Activated naive CD8-positive, alpha-beta T cell treated with anti-CD3 and anti-CD28 coated beads, Interleukin-2, amount 50 U/mL, for 24 hours (primary cell): Measurements from ENCODE around the gene PPP1R9B.
A peak's percentile ranks its signal among the peaks of the same experiment; 100 is the strongest.

Experiments used
- ATAC-seq: fragments of 150-1000 bp; cut with Tn5 transposase; one replicate; pipeline ENCODE4 v1.10.0; 2021
- DNase-seq: peaks from one replicate; pipeline ENCODE4 v3.0.0; 2021
- H3K27ac Mint-ChIP-seq: one replicate; pipeline ENCODE4 v1.8.0; 2021; ENCODE audit warnings: mild to moderate bottlenecking, mixed read lengths
- H3K27me3 Mint-ChIP-seq: one replicate; pipeline ENCODE4 v1.8.0; 2021; ENCODE audit warnings: mixed read lengths
- H3K36me3 Mint-ChIP-seq: one replicate; pipeline ENCODE4 v1.8.0; 2021; ENCODE audit warnings: low read depth, mixed read lengths
- H3K4me1 Mint-ChIP-seq: one replicate; pipeline ENCODE4 v1.8.0; 2021; ENCODE audit warnings: mixed read lengths
- H3K4me3 Mint-ChIP-seq: one replicate; pipeline ENCODE4 v1.8.0; 2021; ENCODE audit warnings: mild to moderate bottlenecking, moderate library complexity, mixed read lengths
- H3K9me3 Mint-ChIP-seq: one replicate; pipeline ENCODE4 v1.8.0; 2021; ENCODE audit warnings: mixed read lengths

PPP1R9B gene

GRCh38 chr17:50090071-50090470 is 60.4 kb downstream of the PPP1R9B start:
- Mint-ChIP-seq H3K36me3 (no peaks in the 10 kb centered on the region), H3K4me1 (peaks cover 11% of the 10 kb centered on the region), H3K27me3 (no peaks in the 10 kb centered on the region), H3K9me3 (no peaks in the 10 kb centered on the region), H3K4me3 (no peak overlapping the region), H3K27ac (no peak overlapping the region)
- DNase-seq (no peak), ATAC-seq (no peak)

- no peak for DNase-seq
- H3K9me3 Mint-ChIP-seq: no peaks in the 10 kb centered on the region
- H3K4me3 Mint-ChIP-seq: no peak overlapping the region
- no peaks in the 10 kb centered on the region for H3K27me3 Mint-ChIP-seq
- H3K4me1 Mint-ChIP-seq: peaks cover 2% of the 10 kb centered on the region
- H3K36me3 Mint-ChIP-seq: no peaks in the 10 kb centered on the region
- no peak overlapping the region for H3K27ac Mint-ChIP-seq
- ATAC-seq: no peak
These were observed 61.3 kb downstream of the PPP1R9B start for GRCh38 chr17:50088952-50089825.

GRCh38 chr17:50087912-50088405 is 62.5 kb downstream of the PPP1R9B start:
- Mint-ChIP-seq H3K4me1 (no peaks in the 10 kb centered on the region), H3K36me3 (no peaks in the 10 kb centered on the region), H3K27ac (no peak overlapping the region), H3K9me3 (no peaks in the 10 kb centered on the region), H3K4me3 (no peak overlapping the region), H3K27me3 (no peaks in the 10 kb centered on the region)
- no peak for ATAC-seq
- no peak for DNase-seq

DNA sequence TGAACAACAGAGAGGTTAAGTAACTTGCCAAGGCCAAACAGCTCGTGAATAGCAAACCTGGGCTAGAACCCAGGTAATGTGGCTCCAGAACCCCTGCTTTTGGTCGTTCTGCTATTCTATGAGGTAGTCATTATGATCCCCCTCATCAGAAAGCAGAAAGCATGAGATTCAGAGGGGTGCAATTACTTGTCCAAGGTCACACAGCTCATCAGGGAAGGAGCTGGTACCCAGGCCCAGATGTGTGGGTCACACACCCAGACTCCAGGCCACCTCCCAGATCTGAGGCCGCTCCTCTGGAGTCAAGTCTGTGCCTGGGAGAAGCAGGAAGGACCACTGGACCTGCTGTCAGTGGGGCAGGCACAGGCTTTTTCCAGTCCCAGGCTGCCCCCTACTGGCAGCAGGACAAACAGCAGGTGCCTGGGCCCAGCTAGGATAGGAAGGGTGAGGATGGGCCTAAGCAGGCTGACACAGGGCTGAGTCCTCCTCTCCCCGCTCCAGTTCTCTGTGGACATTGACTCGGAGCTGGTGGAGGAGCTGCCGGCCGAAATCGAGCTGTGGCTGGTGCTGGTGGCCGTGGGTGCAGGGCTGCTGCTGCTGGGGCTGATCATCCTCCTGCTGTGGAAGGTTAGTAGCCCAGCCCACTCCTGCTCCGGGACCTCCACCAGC is 63.1 kb downstream of the PPP1R9B start:
- H3K9me3 Mint-ChIP-seq: no peaks in the 10 kb centered on the region
- peak; percentile 79 for DNase-seq
- no peak overlapping the region for H3K27ac Mint-ChIP-seq
- no peak overlapping the region for H3K4me3 Mint-ChIP-seq
- no peaks in the 10 kb centered on the region for H3K27me3 Mint-ChIP-seq
- H3K36me3 Mint-ChIP-seq: no peaks in the 10 kb centered on the region
- no peaks in the 10 kb centered on the region for H3K4me1 Mint-ChIP-seq
- ATAC-seq: peak; percentile 82
